GM18951 (cell line): Measurements from ENCODE around the gene GPR162.

Source experiments
- POLR2A ChIP-seq: IDR thresholded peaks from 4 replicates; pipeline ENCODE4 v1.6.1; 2011; ENCODE audit warnings: mild to moderate bottlenecking; ENCODE audit not compliant: insufficient read length, insufficient read depth; ENCODE audit errors: extremely low read depth
- in situ Hi-C: fragments of 300-500 bp; cut with MboI; formaldehyde crosslinking; loops from one replicate; pipeline ENCODE4 v1.12.0; 2022; ENCODE audit warnings: low sequenced_read_pairs, mixed read lengths, inconsistent platforms; ENCODE audit not compliant: unreplicated experiment

GPR162 gene

GRCh38 chr12:6823182-6824084 is 1.8 kb downstream of the GPR162 start:
- TF ChIP-seq POLR2A: no peak
- in situ Hi-C loops: no loop called here

- TF ChIP-seq POLR2A: no peak
- in situ Hi-C loops: no loop called here
Measured at GRCh38 chr12:6824085-6824775, 2.6 kb downstream of the GPR162 start.

GRCh38 chr12:6824901-6825381 is 3.3 kb downstream of the GPR162 start:
- no peak for TF ChIP-seq POLR2A
- in situ Hi-C loops: no loop called here

GRCh38 chr12:6825398-6826124 is 3.9 kb downstream of the GPR162 start:
- in situ Hi-C loops: no loop called here
- no peak for TF ChIP-seq POLR2A

GRCh38 chr12:6826125-6826733 is 4.6 kb downstream of the GPR162 start:
- no peak for TF ChIP-seq POLR2A
- in situ Hi-C loops: no loop called here

GRCh38 chr12:6826734-6827436 is 5.3 kb downstream of the GPR162 start:
- in situ Hi-C loops: no loop called here
- no peak for TF ChIP-seq POLR2A

GRCh38 chr12:6827437-6827911 is 5.9 kb downstream of the GPR162 start:
- in situ Hi-C loops: no loop called here

GRCh38 chr12:6827982-6828780 is 6.6 kb downstream of the GPR162 start, which contains the start of gene P3H3:
P3H3 (plus strand) TSS chr12:6828407; CDS start chr12:6828441, 34 bp downstream.
- TF ChIP-seq POLR2A: no peak
- in situ Hi-C loops: no loop called here

More at GRCh38 chr12:6827437-6827911, 5.9 kb downstream of the GPR162 start:
- TF ChIP-seq POLR2A: no peak

GRCh38 chr12:6828781-6829535 is 7.3 kb downstream of the GPR162 start:
- in situ Hi-C loops: no loop called here
- no peak for TF ChIP-seq POLR2A

GRCh38 chr12:6829536-6830220 is 8.1 kb downstream of the GPR162 start:
- TF ChIP-seq POLR2A: no peak
- in situ Hi-C loops: no loop called here
